HG02798 (cell line): Measurements from ENCODE around the gene SPEM3.

ENCODE experiments used
- ATAC-seq: cut with Tn5 transposase; IDR thresholded peaks from one replicate; pipeline ENCODE4 v1.9.1; 2021; ENCODE audit warnings: mild to moderate bottlenecking; ENCODE audit not compliant: unreplicated experiment, poor library complexity

SPEM3 gene

DNA sequence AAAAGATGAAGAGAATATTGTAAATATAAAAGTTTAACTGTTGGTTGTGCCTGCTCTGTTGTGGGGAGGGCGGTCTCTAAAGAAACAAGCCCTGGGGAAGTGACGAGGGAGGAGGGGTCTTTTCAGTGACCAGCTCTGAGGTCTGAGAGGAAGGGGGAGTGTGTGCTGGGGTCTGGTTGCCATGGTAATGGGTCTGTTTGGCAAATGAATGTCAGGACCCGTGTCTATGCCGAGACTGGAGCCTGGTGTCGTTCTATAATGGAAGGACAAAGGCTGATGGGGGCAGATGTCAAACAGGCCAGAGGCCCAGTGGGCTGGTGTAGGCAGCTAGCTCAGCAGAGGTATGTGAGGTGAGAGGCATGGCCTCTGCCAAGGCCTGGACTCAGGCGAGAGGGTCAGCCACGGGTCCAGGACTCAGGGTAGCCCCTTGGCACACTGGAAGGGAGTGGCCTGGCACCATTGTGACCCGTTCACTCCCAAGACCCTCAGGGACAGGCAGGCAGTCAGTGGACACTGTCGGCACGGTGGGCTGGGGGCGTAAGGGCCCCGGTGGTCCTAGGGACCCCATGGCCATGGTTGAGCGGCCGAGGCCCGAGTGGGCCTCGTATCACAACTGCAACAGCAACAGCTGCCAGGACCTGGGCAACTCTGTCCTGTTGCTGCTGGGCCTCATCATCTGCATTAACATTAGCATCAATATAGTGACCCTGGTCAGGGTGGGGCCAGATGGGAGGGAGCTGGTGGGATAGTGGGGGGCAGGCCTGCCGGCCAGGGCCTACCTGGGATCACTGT lies 8.6 kb upstream of the SPEM3 start, which contains the start of gene SPEM1:
TSS of gene SPEM1 (plus strand) at position 506 of the 792 bp plus-strand sequence. CDS start at position 567, 61 bp downstream.
- no peak for ATAC-seq

DNA sequence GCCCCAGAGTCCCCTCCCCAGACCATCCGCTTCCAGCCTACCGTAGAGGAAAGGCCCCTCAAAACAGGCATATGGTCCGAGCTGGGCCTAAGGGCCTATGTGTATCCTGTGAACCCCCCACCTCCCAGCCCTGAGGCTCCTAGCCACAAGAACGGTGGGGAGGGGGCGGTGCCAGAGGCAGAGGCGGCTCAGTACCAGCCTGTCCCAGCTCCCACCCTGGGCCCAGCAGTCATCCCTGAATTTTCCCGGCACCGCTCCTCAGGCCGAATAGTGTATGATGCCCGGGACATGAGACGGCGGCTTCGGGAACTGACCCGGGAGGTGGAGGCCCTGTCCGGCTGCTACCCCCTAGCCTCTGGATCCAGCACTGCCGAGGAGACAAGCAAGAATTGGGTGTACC lies 7.5 kb upstream of the SPEM3 start:
- ATAC-seq = no peak

DNA sequence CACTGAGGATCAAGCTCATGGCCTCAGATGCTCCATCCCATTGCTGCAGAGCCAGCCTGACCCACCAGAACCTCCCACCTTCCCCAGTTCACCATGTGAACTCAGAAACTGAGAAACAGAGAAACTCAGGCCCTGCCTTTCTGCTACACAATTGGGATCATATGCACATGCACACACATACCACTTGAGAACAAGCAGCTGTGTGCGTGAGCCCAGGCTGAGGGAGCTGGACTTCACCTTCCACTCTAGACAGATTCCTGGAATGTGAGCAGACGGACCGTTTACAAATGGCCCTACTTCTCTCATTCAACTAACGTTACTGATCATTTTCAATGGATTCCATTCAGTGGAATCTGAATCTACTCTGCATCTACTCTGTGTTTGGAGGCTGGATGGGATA lies 5.0 kb upstream of the SPEM3 start:
- no peak for ATAC-seq

DNA sequence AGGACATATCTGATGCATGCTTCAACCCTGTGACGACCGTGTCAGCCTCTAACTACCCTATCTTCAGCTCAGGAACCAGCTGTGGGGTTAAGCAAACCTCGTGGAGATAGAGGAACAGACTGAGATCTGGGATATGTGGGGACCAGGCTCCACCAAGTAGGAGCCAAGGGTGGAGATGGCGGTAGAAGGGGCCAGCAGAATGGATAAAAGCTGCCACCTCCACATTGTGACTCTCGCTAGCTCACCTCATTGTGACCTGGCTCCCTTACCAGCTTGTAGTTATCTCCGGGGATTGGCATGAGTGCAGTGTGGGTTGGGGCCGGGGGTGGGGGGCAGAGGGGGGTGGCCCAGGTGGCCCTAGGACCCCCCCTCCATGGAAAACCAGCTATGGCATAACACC lies 3.3 kb upstream of the SPEM3 start, which contains the start of gene SPEM2:
TSS of gene SPEM2 (plus strand) at position 301 of the 400 bp plus-strand sequence. CDS start at position 374, 73 bp downstream.
- ATAC-seq = no peak

DNA sequence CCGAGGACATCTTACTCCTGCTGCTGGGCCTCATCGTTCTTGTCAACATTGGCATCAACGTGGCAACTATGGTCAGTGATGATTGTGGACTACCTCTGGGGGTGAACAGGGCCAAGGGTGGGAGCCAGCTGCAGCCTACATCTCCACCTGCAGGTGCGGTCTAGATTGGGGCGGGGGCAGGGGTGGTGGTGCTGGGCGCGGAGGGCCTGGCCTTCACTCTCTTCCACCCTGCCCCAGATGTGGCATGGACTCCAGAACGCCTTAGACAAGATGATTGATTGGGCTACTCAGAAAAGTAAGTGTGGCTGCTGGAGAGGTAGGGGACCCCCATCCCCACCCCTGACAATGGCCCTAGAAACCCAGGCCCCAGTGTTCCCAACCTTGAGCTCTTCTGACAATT lies 2.9 kb upstream of the SPEM3 start:
- no peak for ATAC-seq

DNA sequence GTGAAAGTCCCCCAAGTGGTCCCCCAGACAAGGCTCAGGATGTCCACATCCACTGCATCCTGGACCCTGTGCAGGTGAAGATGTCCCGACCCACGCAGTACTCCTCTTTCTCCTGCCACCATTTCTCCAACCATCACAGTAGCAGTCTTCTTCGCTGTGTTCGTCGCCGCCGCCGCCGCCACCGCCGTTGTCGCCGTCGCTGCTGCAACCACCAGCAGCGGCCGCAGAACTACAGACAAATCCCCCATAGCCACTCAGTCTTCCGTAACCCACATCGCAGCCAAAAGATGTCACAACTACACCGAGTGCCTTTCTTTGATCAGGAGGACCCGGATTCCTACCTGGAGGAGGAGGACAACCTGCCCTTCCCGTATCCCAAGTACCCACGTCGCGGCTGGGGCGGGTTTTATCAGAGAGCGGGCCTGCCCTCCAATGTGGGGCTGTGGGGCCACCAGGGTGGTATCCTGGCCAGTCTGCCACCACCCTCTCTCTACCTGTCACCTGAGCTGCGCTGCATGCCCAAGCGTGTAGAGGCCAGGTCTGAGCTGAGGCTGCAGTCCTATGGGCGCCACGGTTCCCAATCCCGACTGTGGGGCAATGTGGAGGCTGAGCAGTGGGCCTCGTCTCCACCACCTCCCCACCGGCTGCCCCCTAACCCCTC lies 2.3 kb upstream of the SPEM3 start:
- no peak for ATAC-seq

DNA sequence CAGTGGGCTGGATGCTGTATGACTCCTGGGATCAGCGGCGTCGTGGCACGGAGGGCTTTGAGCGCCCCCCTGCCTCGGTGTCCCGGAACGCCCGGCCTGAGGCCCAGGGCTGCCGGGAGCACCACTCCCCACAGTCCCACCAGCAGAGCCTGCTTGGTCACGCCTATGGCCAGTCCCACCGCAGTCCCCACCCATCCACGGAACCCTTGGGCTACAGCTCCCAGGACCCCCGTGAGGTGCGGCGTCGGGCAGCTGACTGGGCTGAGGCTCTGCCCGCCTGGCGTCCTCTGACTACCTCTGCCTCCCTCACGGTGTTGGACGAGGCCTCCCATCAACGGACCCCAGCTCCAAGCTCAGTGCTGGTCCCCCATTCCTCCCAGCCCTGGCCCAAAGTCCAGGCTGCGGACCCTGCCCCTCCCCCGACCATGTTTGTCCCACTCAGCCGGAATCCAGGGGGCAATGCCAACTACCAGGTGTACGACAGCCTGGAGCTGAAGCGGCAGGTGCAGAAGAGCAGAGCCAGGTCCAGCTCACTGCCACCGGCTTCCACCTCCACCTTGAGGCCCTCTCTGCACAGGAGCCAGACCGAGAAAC lies 1.7 kb upstream of the SPEM3 start:
- ATAC-seq = no peak

DNA sequence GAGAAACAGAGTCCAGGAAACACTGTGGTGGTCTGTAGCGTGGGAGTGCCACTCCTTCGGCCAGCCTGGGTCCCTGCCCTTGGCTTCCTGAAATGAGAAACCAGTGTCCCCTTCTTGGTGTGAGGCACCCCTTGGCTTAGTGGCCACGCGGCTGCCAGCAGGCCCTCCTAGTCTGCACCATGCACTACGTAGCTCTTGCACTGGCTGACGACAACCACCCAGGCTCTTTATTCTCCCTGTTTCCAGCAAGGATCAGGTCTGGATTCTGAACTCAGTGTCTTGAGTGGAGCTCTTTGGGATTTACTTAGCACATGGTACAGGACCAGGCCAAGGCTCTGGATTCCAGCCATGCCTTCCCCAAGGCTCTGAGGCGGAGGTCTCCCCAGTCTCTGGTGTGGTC lies 1.1 kb upstream of the SPEM3 start:
- no peak for ATAC-seq

DNA sequence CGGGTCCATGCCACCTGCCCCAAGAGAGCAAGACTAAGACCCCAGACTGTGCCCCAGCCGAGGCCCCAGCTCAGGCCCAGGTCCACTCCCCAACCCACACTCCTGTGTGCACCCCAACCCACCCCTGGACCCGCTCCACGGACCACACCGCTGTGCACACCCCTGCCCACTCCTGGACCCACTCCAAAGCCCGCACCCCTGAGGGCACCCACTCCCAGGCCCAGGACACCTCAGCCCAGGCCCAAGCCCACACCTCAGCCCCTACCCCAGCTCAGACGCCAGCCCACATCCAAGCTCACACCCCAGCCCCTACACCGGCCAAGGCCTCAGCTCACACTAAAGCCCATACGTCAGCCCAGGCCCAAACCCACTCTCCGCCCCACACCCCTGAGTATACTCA lies 1.1 kb downstream of the SPEM3 start:
- ATAC-seq = no peak

DNA sequence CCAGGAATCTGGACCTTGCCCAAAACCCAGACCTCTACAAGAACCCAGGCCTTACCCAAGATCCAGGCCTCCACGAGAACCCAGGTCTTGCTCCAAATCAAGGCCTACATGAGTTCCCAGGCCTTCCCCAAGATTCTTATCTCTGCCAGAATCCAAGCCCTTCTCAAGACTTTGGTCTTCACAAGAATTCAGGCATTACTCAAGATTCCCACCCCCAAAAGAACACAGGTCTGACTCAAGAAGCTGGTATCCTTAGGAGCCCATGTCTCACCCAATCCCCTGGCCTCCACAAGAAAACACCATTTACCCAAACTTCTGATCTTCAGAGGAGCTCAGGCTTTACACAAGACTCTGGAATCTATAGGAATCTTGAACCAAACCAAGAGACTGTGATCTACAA lies 2.6 kb downstream of the SPEM3 start:
- no peak for ATAC-seq

DNA sequence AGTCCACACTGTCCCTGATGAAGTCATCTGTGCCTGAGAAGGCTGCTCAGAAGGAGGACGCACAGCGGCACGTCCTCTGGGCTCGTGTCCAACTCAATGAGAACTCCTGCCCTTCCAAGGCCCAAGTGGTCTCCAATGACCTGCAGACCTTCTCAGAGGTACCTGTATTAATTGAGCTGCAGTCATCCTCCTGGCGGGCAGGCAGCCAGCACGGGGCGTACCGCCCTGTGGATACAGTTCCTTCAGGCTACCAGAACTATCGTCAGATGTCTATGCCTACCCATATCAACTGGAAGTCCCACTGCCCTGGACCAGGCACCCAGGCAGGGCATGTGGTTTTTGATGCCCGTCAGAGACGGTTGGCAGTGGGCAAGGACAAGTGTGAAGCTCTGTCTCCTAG lies 3.6 kb downstream of the SPEM3 start:
- ATAC-seq = no peak

DNA sequence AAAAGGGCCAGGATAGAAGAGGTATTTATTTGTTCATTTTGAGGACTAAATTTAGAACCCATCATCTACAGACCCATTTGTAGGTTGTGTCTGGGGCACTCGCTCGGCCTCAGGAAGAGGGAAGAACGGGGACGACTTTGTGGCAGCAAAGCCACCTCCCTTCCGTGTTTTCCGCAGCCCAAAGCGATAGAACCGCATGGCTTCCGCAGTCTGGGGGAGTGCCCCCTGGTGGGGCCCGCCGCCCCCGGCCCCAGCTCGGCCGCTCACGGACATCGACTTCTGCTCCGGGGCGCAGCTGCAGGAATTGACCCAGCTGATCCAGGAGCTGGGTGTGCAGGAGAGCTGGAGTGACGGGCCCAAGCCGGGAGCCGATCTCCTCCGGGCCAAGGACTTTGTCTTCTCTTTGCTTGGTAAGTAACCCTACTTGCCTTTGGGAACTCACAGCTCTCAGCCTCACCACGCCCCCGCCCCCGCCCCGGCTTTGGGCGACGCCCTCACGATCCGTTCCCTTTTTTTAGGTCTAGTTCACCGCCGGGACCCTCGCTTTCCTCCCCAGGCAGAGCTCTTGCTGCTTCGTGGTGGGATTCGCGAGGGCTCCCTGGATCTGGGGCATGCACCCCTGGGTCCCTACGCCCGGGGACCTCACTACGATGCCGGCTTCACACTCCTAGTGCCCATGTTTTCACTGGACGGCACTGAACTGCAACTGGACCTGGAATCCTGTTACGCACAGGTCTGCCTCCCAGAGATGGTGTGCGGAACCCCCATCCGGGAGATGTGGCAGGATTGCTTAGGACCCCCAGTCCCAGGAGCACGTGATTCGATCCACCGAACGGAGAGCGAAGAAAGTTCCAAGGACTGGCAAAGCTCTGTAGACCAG lies 7.3 kb downstream of the SPEM3 start:
- no peak for ATAC-seq

DNA sequence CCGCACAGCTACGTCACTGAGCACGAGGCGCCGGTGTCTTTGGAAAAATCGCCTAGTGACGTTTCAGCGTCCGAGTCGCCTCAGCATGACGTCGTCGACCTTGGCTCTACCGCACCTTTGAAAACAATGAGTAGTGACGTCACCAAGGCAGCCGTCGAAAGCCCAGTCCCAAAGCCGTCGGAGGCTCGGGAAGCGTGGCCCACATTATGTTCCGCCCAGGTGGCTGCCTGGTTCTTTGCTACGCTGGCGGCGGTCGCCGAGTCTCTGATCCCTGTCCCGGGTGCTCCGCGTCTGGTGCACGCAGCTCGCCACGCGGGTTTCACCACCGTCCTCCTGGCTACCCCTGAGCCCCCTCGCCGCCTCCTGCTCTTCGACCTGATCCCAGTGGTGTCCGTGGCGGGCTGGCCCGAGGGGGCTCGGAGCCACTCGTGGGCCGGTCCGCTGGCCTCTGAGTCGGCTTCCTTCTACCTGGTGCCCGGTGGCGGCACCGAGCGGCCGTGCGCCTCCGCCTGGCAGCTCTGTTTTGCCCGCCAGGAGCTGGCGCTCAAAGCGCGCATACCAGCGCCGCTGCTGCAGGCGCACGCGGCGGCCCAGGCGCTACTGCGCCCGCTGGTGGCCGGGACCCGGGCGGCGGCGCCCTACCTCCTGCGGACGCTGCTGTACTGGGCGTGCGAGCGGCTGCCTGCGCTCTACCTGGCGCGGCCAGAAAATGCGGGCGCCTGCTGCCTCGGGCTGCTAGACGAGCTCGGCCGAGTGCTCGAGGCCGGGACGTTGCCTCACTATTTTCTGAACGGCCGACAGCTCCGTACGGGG lies 8.1 kb downstream of the SPEM3 start:
- peak; percentile 20 for ATAC-seq

DNA sequence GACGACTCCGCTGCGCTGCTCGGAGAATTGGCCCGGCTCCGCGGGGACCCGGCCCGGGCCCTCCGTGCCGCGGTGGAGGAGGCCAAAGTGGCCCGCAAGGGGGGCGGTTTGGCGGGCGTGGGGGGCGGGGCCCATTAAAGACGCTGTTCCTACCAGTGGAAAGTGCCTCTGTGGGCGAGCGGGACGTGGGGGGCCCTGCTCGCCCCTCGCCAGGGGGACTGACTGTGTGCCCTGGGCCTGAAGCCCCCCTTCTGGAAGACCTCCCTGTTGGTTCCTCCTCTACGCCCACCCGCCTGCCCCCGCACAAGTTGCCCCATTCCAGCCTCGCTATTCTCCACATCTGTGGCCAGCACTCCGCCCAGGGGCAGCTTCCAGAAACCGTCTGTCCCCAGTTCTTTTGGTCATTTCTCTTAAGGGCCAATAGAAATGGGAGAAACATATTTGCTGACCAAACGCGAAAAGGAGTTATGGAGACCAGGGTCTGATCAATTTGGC lies 8.8 kb downstream of the SPEM3 start:
- no peak for ATAC-seq

DNA sequence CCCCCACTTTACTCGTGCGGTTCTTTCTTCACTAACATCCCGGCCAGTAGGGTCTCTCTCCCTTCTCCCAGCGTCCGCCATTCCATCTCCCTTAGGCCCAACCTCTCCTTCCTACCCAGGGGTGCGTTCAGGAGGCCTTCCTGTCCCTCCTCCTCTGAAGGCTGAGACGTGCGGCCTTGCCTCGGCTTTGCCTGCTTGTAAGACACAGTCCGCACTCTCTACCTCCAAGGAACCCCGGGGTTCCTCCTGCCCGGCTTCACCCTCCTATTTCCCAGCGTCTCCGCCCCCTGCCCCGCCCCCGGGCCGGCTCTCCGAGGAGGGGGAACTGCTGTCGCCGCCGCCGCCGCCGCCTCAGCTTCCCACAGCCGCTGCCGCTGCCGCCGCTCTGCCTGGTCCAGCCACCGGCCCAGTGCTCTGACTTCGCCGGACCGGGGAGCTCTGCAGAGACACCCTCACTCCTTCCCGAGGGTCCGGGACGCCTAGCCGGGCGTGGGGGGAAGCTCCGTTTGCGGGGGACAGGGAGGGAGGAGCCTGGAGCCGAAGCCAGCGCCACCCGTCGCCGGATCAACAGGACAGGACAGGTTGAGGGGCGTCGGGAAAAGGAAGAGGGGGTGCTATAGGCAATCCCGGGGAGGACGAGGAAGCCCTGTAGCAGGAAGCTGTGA lies 9.4 kb downstream of the SPEM3 start:
- no peak for ATAC-seq

DNA sequence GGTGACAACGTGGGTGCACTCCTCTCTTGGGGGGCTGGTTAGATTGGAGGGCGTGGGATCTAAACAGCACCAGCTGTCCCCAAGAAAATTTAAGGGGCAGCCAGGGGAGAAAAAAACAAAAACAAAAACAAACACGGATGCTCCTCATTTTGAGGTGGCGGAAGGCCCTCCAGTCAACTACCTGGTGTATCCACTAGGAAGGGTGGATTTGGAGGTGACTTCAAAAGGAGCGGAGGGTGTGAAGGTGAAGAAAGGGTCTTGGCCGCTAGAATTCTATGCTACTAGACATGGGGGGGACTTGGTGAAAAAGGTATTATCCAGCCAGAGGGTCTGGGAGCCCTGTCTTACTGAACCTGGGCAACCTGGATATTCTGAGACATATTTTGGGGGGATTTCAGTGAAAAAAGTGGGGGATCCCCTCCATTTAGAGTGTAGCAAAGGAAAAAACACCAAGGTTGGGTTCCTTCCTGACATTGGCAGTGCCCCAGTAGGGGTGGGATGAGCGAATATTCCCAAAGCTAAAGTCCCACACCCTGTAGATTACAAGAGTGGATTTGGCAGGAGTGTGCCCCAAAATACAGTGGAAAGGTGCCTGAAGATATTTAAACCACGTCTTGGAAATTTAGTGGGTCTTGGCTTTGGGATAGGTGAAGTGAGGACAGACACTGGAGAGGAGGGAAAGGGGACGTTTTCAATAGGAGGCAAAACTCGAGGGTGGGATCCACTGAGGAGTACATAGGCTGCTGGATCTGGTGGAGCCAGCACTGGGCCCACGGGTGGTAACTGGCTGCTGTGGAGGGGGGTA lies 10.2 kb downstream of the SPEM3 start:
- no peak for ATAC-seq

DNA sequence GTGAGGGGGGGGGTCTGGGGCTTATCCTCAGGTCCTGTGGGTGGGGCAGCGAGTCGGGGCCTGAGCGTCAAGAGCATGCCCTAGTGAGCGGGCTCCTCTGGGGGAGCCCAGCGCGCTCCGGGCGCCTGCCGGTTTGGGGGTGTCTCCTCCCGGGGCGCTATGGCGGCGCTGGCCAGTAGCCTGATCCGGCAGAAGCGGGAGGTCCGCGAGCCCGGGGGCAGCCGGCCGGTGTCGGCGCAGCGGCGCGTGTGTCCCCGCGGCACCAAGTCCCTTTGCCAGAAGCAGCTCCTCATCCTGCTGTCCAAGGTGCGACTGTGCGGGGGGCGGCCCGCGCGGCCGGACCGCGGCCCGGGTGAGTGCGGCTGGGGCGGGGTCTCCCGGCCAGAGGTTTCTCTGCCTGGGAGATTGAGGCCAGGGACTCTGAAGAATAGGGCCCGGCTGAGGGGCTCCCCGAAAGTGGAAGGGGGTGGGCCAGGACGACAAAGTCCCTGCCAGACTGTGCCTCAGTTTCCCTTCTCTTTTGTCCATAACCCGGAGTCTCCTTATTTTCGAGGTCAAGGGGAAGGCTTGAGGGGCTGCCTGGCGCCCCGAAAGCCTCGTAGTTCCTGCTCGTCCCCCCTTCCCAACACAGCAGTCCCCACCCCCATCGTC lies 10.9 kb downstream of the SPEM3 start, which contains the start of gene FGF11:
TSS of gene FGF11 (plus strand) at position 51 of the 651 bp plus-strand sequence. CDS start at position 160, 109 bp downstream.
- no peak for ATAC-seq
